ENCODE measurements around the gene CYP4F3.
"Not testable (repeated sequence)": the region's sequence is repeated elsewhere in the genome, so short reads cannot be mapped to it uniquely, and the experiment has no call there.

CYP4F3 gene

DNA sequence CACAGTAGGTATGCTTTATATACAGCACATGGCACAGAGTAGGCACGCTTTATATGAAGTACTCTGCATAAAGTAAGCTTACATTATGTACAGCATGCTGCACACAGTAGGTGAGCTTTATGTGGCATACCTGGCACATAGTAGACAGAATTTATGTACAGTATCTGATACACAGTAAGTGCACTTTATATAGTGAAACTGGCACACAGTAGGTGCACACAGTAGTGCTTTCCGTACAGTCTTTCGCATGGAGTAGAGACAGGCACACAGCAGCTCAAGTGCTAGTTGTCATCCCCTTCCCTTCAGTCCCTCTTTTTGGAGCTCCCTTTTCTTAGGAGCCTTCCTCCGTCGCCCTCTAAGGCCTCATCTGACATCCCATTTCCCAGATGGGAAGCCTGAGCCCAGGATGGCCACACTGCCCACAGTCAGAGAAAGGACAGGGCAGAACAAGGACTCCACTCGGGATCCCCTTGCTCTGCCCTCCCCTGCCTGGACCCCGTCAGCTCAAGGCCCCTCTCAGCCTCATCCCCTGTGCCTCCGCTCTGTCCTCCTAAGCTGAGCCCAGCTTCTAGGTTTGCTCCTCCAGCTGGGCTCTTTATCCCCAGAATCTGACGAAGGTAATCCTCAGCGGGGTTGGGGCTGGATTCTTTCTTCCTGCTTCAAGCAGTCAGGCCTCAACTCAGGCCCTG, 31.3 kb downstream of the CYP4F3 start:
- no peak for FAIRE-seq

DNA sequence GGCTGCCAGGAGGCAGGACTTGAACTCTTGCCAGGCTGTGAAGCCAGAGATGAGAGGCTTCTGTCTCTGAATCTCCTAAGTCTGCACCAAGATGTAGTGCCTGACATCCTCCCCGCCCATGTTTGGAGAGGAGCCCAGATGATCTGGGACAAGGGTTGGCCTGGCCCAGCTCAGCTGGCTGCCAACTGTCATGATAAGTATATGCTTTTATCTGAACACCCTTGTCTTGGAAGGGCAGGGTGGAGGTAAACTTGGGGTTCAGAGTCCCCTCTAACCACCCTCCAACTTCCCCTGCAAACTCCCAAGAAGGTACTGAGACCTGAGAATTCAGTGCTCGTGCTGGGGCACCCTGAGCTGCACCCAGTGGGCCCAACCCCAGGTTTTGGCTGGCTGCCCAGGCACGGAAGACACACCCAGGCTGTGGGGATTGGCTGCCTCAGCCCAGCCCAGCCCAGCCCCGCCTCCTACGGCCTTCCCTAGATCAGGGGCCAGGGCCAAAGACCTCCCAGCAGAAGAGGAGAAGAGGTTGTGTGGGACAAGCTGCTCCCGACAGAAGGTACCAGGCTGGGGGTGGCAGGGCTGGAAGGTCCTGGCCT, 32.0 kb downstream of the CYP4F3 start, which contains the start of gene CYP4F12:
Gene CYP4F12 (plus strand): TSS at position 508 of the 596 bp plus-strand sequence. CDS start 443 bp downstream, outside the sequence.
- no peak for FAIRE-seq

DNA sequence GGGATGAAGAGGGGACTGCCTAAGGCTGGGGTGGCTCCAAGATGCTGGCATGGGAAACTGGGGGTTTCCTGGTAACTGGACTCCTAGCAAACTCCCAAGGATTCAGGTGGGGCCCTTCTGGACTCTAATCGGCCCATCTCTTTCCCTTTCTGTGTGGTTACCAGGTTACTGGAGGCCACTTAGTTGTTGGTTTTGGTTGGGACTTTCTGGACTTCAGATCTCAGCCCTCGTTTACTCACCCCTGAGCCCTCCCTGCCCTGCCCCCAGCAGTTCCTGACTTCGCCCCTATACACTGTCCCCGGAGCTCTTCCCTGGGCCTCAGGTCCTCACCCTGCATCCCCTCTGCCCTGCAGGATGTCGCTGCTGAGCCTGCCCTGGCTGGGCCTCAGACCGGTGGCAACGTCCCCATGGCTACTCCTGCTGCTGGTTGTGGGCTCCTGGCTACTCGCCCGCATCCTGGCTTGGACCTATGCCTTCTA, 32.5 kb downstream of the CYP4F3 start:
- no peak for FAIRE-seq

DNA sequence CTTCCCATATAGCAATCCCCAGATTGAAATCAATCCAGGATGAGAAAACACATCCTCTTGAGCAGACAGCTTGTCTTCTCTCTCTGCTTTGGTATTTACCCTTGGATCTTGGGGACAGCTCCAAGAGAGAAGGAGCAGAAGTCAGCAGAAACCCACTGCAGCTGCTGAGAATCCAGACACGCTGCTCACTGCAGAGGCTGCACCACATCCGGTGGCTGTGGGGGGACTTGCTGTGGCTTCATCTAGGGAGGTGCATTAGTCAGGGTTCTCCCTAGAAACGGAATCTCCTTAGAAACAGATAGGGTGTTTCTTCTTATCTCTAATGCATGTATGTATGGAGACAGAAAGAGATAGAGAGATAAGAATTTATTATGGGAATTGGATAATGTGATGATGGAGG, 34.9 kb downstream of the CYP4F3 start:
- no peak for FAIRE-seq

DNA sequence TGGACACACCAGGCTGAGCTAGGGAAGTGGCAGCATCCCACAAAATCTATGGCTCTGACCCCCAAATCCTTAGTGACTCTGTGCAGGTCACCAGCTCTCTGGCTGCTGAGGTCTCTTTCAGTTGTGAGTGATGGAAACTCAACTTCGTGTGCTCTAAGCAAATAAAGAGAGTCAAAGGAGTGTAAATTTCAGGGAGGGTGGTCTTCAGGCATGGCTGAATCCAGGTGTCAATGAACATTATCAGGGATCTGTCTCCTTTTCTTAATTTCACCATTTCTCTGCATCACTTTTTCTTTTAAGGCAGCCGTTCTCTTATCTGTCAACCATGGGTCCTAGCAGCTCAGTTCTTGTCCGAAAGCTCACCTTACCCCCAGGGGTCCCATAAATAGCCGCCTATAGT, 38.4 kb downstream of the CYP4F3 start:
- no peak for FAIRE-seq

DNA sequence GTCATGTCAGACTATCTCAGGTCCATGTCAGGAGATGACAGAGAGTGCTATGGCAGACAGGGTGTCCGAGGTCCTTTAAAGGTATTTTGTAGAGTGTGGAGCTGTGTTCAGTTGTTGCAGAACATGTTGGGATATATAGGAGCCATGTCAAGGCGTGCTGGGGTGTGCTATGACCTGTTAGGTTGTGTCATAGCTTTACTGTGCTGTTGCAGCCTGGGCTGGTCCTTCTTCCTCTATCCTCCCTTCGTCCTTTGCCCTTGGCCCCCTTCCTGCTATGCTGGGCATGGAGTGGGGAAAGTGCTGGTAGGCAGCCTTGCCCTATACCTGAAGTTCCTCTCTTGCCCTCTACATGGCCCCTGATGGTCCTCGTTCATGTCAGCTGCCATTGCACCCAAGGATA, 39.2 kb downstream of the CYP4F3 start:
- FAIRE-seq, result not testable (repeated sequence)

DNA sequence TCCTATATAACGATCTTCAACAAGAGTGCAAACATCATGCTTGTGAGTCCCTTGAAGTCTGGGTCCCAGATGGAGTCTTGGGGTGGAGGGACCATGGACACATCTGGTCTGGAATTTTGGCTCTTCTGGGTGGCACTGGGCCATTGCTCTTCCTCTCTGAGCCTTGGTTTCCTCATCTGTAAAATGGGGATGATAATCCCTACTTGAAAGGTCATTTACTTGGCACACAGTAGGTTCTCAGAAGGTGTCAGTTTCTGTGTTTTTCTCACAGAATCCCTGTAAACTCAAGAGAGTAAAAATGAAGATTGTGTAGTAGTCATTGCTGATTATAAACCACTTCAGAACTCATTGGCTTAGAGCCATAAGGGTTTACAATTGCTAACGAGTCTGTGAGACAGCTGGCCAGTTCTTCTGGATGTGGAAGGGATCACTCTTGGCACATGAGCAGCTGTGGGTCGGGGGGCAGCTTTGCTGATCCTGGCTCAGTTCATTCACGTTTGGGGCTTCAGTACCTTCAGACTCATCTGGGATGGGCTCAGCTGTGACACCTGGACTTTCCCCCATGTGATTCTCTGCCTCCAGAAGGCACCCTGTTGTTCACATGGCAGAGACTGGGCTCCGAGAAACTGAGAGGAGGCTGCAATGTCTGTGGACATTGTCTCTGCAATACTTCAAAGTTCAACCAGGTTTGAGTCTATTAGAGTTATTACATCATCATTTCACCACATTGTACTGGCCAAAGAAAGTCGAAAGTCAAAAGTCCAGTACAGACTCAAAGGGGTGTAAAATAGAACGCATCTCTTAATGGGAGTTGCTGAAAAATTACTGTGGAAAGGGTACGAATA, 40.0 kb downstream of the CYP4F3 start:
- FAIRE-seq, result no peak

DNA sequence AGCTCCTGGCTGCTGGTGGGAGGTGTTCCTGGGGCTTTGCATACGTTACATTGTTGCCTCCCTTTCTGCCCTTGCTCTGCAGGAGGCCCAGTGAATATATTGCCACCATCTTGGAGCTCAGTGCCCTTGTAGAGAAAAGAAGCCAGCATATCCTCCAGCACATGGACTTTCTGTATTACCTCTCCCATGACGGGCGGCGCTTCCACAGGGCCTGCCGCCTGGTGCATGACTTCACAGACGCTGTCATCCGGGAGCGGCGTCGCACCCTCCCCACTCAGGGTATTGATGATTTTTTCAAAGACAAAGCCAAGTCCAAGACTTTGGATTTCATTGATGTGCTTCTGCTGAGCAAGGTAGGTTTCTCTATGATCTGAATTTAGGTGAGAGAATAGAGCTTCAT, 42.7 kb downstream of the CYP4F3 start:
- FAIRE-seq, result no peak

DNA sequence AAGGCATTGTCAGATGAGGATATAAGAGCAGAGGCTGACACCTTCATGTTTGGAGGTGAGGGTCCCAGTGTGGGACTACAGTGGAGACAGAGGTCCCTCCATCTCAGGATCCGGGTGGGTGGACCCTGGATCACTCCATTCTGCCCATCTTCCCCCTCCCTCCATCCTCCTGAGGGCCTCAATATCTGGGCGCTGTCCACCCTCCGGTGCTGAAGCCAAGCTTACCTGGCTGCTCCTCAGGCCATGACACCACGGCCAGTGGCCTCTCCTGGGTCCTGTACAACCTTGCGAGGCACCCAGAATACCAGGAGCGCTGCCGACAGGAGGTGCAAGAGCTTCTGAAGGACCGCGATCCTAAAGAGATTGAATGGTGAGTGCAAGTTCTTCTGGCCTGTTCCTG, 44.1 kb downstream of the CYP4F3 start:
- no peak for FAIRE-seq

DNA sequence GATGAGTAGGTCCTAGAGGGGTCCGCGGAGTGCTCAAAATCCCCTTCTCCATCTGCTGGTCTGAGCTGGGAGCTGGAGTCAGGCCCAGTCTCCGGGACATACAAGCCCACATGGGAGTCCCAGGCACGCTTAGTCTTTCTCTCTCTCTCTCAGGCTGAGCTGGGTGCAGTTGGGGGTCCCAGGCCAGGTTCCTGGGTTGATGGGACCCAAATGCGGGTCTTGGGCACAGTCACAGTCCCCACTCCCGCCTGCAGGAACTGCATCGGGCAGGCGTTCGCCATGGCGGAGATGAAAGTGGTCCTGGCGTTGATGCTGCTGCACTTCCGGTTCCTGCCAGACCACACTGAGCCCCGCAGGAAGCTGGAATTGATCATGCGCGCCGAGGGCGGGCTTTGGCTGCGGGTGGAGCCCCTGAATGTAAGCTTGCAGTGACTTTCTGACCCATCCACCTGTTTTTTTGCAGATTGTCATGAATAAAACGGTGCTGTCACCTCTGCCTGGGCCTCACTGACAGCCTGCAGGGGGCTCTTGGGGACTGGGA, 56.0 kb downstream of the CYP4F3 start:
- FAIRE-seq, result no peak

DNA sequence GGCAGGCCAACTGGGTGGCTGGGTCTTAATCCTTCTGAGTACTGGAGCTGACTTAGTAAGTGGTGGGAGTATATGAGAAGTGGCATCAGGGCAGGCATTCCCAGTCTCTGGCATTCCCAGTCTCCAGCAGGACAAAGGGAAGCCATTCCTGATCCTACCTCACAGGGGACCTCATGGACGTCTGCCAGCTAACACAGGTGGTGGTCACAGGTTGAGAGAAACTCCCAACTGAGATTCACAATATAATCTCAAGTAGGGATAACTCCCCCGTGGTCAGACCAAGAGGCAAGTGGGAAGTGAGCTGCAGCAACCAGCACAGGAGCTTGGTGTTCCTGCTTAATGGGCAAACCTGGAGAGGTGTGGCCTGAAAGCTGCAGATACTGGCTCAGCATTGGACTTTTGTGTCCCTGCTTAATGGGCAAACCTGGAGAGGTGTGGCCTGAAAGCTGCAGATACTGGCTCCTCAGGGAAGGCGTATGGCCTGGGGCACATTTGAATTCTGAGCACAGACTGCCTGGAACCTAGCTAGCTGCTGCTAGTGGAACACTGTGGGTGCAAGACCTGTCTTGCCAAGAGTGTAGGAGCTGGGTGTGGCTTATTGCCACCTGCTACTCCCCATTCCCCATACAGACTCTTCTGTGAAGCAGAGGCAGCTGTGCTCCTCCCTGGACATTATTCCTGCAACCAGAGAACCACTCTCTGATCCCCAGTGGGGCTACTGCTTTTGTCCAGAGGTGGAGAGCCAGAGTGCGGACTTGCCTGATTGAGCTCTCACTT, 61.2 kb downstream of the CYP4F3 start:
- FAIRE-seq, result no peak

DNA sequence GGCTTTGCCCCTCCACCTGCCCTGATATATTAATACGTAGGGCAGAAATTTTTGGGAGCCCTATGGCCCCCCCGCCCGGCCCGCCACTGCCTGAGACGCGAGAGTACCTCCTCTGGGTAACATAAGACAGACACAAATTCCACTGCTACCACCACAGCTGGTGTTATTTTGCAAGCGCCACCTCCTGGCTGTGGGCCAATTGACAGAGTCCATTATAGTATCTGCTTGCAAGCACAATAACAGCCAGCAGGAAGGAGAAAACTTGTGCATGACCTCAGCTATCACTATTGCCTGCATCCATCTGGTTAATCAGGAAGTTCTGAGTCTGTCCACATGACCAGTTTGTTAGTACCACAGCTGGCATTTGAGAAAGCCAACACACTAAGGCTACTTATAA, 61.8 kb downstream of the CYP4F3 start:
- no peak for FAIRE-seq

Data from islet of Langerhans (tissue), 1 donor.